ENCODE results near the gene C12orf57.
A peak's percentile ranks its signal among the peaks of the same experiment; 100 is the strongest.

C12orf57 gene

GRCh38 chr12:6968426-6968825 lies 24.6 kb downstream of the C12orf57 start:
- no peak overlapping the region for H3K4me3 ChIP-seq (ENCODE audit: severe bottlenecking)
- H3K27ac ChIP-seq (ENCODE audit: poor library complexity, severe bottlenecking) = peak overlapping the region; percentile 71
- H3K27me3 ChIP-seq (ENCODE audit: insufficient read depth, poor library complexity, severe bottlenecking) = no peaks in the 10 kb centered on the region
- no peak for TF ChIP-seq CTCF (IDR thresholded peaks at IDR 0.05; ENCODE audit: poor library complexity, severe bottlenecking)
- no peak for ATAC-seq (ENCODE audit: low read depth)
- H3K9me3 ChIP-seq (ENCODE audit: severe bottlenecking) = no peaks in the 10 kb centered on the region
- H3K36me3 ChIP-seq (ENCODE audit: low read depth) = peaks cover 70% of the 10 kb centered on the region
- DNase-seq (ENCODE audit: low spot score) = no peak
- H3K4me1 ChIP-seq (ENCODE audit: insufficient read depth, poor library complexity, severe bottlenecking) = peaks cover 12% of the 10 kb centered on the region

DNA sequence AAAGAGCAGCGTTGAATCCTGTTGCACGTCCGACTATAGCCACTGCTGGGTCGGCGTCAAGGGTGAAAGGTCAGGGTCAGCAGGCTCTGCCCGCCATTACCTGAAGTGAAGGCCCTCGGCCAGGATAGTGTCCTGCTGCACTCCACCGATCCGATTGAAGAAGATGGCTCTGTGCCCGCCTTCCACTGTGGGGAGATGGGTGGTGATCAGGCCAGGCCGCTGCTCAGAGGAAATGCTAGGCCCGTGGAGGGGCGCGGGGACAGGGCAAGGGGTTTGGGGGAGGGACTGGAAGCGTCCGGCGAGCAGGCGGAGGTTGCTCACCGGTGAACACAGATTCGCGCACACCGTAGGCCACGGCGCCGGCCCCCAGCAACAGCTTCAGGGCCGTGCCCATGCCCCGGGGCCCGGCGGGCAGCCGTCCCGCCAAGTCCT lies 26.3 kb downstream of the C12orf57 start:
- H3K36me3 ChIP-seq (ENCODE audit: low read depth) = peaks cover 73% of the 10 kb centered on the region
- H3K27ac ChIP-seq (ENCODE audit: poor library complexity, severe bottlenecking) = peak overlapping the region; percentile 71
- no peaks in the 10 kb centered on the region for H3K27me3 ChIP-seq (ENCODE audit: insufficient read depth, poor library complexity, severe bottlenecking)
- H3K9me3 ChIP-seq (ENCODE audit: severe bottlenecking) = no peaks in the 10 kb centered on the region
- peak overlapping the region; percentile 94 for H3K4me3 ChIP-seq (ENCODE audit: severe bottlenecking)
- H3K4me1 ChIP-seq (ENCODE audit: insufficient read depth, poor library complexity, severe bottlenecking) = peaks cover 7% of the 10 kb centered on the region
- no peak for TF ChIP-seq CTCF (IDR thresholded peaks at IDR 0.05; ENCODE audit: poor library complexity, severe bottlenecking)
- ATAC-seq (ENCODE audit: low read depth) = peak; percentile 51
- DNase-seq (ENCODE audit: low spot score) = peak; percentile 64

DNA sequence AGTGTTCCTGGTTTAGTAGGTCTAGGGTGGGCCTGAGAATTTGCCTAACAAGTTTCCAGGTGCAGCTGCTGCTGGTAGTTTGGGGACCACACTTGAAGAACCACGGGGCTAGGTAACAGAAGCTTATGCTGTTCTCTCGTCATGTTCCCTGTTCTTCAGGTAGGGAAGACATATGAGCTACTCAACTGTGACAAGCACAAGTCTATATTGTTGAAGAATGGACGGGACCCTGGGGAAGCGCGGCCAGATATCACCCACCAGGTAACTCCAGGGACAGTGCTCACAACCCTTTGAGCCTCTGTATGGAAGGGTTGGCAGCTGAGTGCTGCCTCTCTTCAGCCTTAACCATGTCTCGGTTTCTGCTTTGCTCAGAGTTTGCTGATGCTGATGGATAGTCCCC lies 30.4 kb downstream of the C12orf57 start:
- no peak for DNase-seq (ENCODE audit: low spot score)
- Histone ChIP-seq H3K9me3 (ENCODE audit: severe bottlenecking) (no peaks in the 10 kb centered on the region), H3K4me1 (ENCODE audit: insufficient read depth, poor library complexity, severe bottlenecking) (peaks cover 2% of the 10 kb centered on the region), H3K4me3 (ENCODE audit: severe bottlenecking) (no peak overlapping the region), H3K27me3 (ENCODE audit: insufficient read depth, poor library complexity, severe bottlenecking) (no peaks in the 10 kb centered on the region), H3K36me3 (ENCODE audit: low read depth) (peaks cover 62% of the 10 kb centered on the region), H3K27ac (ENCODE audit: poor library complexity, severe bottlenecking) (no peak overlapping the region)
- ATAC-seq (ENCODE audit: low read depth) = no peak
- TF ChIP-seq CTCF (IDR thresholded peaks at IDR 0.05; ENCODE audit: poor library complexity, severe bottlenecking) = no peak

DNA sequence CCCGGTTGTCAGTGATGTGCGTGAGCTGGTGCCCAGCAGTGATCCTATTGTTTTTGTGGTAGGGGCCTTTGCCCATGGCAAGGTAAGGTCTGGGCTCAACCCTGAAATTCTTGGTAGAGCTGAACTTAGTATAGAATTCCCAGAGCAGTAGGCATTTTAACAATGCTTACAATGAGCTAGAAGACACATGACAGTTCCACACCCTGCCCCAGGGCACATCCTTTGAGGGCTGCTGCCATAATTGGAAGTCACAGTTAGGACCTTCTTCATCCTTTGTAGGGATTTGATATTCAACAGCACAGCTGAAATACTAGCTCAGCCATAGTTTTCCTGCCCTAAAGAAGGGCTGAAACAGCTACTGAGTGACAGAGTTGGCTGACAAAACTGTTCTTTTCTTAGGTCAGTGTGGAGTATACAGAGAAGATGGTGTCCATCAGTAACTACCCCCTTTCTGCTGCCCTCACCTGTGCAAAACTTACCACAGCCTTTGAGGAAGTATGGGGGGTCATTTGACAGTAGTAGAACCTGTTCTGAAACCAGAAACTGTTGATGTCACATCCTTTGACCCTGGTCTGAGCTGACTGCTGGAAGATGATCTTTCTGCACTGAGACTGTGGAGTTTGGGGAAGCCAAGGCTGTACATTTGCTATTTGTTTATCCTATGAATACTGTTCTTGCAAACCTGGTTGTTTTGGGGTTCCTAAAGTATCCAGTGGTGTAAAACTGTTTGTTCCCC lies 31.6 kb downstream of the C12orf57 start:
- DNase-seq (ENCODE audit: low spot score) = no peak
- no peak for TF ChIP-seq CTCF (IDR thresholded peaks at IDR 0.05; ENCODE audit: poor library complexity, severe bottlenecking)
- Histone ChIP-seq H3K27ac (ENCODE audit: poor library complexity, severe bottlenecking) (no peak overlapping the region), H3K4me1 (ENCODE audit: insufficient read depth, poor library complexity, severe bottlenecking) (no peaks in the 10 kb centered on the region), H3K9me3 (ENCODE audit: severe bottlenecking) (no peaks in the 10 kb centered on the region), H3K4me3 (ENCODE audit: severe bottlenecking) (no peak overlapping the region), H3K27me3 (ENCODE audit: insufficient read depth, poor library complexity, severe bottlenecking) (no peaks in the 10 kb centered on the region), H3K36me3 (ENCODE audit: low read depth) (peaks cover 58% of the 10 kb centered on the region)
- ATAC-seq (ENCODE audit: low read depth) = no peak

GRCh38 chr12:6977653-6978052 lies 33.8 kb downstream of the C12orf57 start:
- H3K4me3 ChIP-seq (ENCODE audit: severe bottlenecking) = no peak overlapping the region
- no peaks in the 10 kb centered on the region for H3K4me1 ChIP-seq (ENCODE audit: insufficient read depth, poor library complexity, severe bottlenecking)
- H3K36me3 ChIP-seq (ENCODE audit: low read depth) = peaks cover 67% of the 10 kb centered on the region
- ATAC-seq (ENCODE audit: low read depth) (no peak), DNase-seq (ENCODE audit: low spot score) (no peak)
- no peaks in the 10 kb centered on the region for H3K27me3 ChIP-seq (ENCODE audit: insufficient read depth, poor library complexity, severe bottlenecking)
- H3K9me3 ChIP-seq (ENCODE audit: severe bottlenecking) = no peaks in the 10 kb centered on the region
- TF ChIP-seq CTCF (IDR thresholded peaks at IDR 0.05; ENCODE audit: poor library complexity, severe bottlenecking) = no peak
- H3K27ac ChIP-seq (ENCODE audit: poor library complexity, severe bottlenecking) = no peak overlapping the region

All from RWPE2 (cell line).